Activated naive CD8-positive, alpha-beta T cell treated with anti-CD3 and anti-CD28 coated beads, Interleukin-2, amount 10 ng/mL, durations not matched to agents 7 days and 5 days (primary cell): ENCODE data around the gene SNN. TPM values are rescaled to one million over a fixed set of nuclear protein-coding genes. Genes with fewer than 3 reads are reported as not detected.

Source experiments
- ATAC-seq: fragments of 150-1000 bp; cut with Tn5 transposase; one replicate; pipeline ENCODE4 v1.10.0; 2021; ENCODE audit warnings: low read depth, moderate library complexity
- POLR2A ChIA-PET: fragments of 350-600 bp; sonication (Branson Sonifier 250); formaldehyde crosslinking; loops from one replicate; lab custom pipeline; 2021; ENCODE audit warnings: antibody characterized with exemption; lab: Charles Lee
- DNase-seq: peaks from one replicate; pipeline ENCODE4 v3.0.0; 2021
- H3K27ac Mint-ChIP-seq: one replicate; pipeline ENCODE4 v1.8.0; 2022; ENCODE audit warnings: mild to moderate bottlenecking, mixed read lengths
- H3K27me3 Mint-ChIP-seq: one replicate; pipeline ENCODE4 v1.8.0; 2022; ENCODE audit warnings: mild to moderate bottlenecking, moderate library complexity, mixed read lengths
- H3K36me3 Mint-ChIP-seq: one replicate; pipeline ENCODE4 v1.8.0; 2021; ENCODE audit warnings: mild to moderate bottlenecking, mixed read lengths
- H3K4me1 Mint-ChIP-seq: one replicate; pipeline ENCODE4 v1.8.0; 2021; ENCODE audit warnings: mixed read lengths
- H3K4me3 Mint-ChIP-seq: one replicate; pipeline ENCODE4 v1.8.0; 2022; ENCODE audit warnings: mild to moderate bottlenecking, moderate library complexity, mixed read lengths
- H3K9me3 Mint-ChIP-seq: one replicate; pipeline ENCODE4 v1.8.0; 2021; ENCODE audit warnings: mixed read lengths
- total RNA-seq, 2 experiments: library from RNA; stranded (reverse); gene quantifications; one replicate each; pipeline ENCODE4 v1.2.3, GENCODE V29; 2021

The SNN gene
- total RNA-seq, 2 experiments from 2014 or later, result 30.1 to 31.8 TPM

- Mint-ChIP-seq H3K27me3 (no peaks in the 10 kb centered on the region), H3K36me3 (peaks cover 31% of the 10 kb centered on the region), H3K9me3 (no peaks in the 10 kb centered on the region), H3K4me1 (peaks cover 44% of the 10 kb centered on the region), H3K27ac (peak overlapping the region; percentile 87), H3K4me3 (peak overlapping the region; percentile 67)
- POLR2A ChIA-PET, result no interaction called here
- DNase-seq (no peak), ATAC-seq (no peak)
Observed at GRCh38 chr16:11681976-11682654, 13.9 kb downstream of the SNN start.

GRCh38 chr16:11682655-11683096, 14.4 kb downstream of the SNN start:
- Mint-ChIP-seq H3K27ac (no peak overlapping the region), H3K4me1 (peaks cover 38% of the 10 kb centered on the region), H3K9me3 (no peaks in the 10 kb centered on the region), H3K27me3 (no peaks in the 10 kb centered on the region), H3K4me3 (no peak overlapping the region), H3K36me3 (peaks cover 34% of the 10 kb centered on the region)
- POLR2A ChIA-PET, result interaction anchor here (0.6 kb wide), 1 partner anchor 7 kb away, joined by 4 read pairs; no protein-coding TSS in a partner anchor
- no peak for ATAC-seq
- DNase-seq, result no peak

- no peak overlapping the region for H3K27ac Mint-ChIP-seq
Observed at GRCh38 chr16:11683145-11683544, 14.9 kb downstream of the SNN start.

GRCh38 chr16:11684231-11685025, 16.2 kb downstream of the SNN start:
- H3K36me3 Mint-ChIP-seq, result peaks cover 34% of the 10 kb centered on the region
- POLR2A ChIA-PET, result no interaction called here
- H3K4me1 Mint-ChIP-seq, result peaks cover 35% of the 10 kb centered on the region
- H3K27me3 Mint-ChIP-seq, result no peaks in the 10 kb centered on the region
- no peaks in the 10 kb centered on the region for H3K9me3 Mint-ChIP-seq
- ATAC-seq, result no peak
- no peak overlapping the region for H3K27ac Mint-ChIP-seq
- DNase-seq, result no peak
- no peak overlapping the region for H3K4me3 Mint-ChIP-seq

More at GRCh38 chr16:11683145-11683544, 14.9 kb downstream of the SNN start:
- peaks cover 34% of the 10 kb centered on the region for H3K4me1 Mint-ChIP-seq
- DNase-seq (peak; percentile 15), ATAC-seq (no peak)
- H3K36me3 Mint-ChIP-seq, result peaks cover 35% of the 10 kb centered on the region
- no peaks in the 10 kb centered on the region for H3K27me3 Mint-ChIP-seq
- POLR2A ChIA-PET, result interaction anchor here (0.6 kb wide), 1 partner anchor 8 kb away, joined by 4 read pairs; no protein-coding TSS in a partner anchor
- no peaks in the 10 kb centered on the region for H3K9me3 Mint-ChIP-seq
- H3K4me3 Mint-ChIP-seq, result no peak overlapping the region

- H3K4me1 Mint-ChIP-seq, result peaks cover 26% of the 10 kb centered on the region
- peaks cover 35% of the 10 kb centered on the region for H3K36me3 Mint-ChIP-seq
- no peak overlapping the region for H3K4me3 Mint-ChIP-seq
- DNase-seq, result no peak
- H3K9me3 Mint-ChIP-seq, result no peaks in the 10 kb centered on the region
- no peak overlapping the region for H3K27ac Mint-ChIP-seq
- no peaks in the 10 kb centered on the region for H3K27me3 Mint-ChIP-seq
- POLR2A ChIA-PET, result no interaction called here
- ATAC-seq, result no peak
Observed at GRCh38 chr16:11685844-11686618, 17.8 kb downstream of the SNN start.

GRCh38 chr16:11686713-11687380, 18.6 kb downstream of the SNN start:
- ATAC-seq, result no peak
- no peak for DNase-seq
- Mint-ChIP-seq H3K4me3 (no peak overlapping the region), H3K27ac (no peak overlapping the region), H3K9me3 (no peaks in the 10 kb centered on the region), H3K36me3 (peaks cover 37% of the 10 kb centered on the region), H3K4me1 (peaks cover 18% of the 10 kb centered on the region), H3K27me3 (no peaks in the 10 kb centered on the region)
- POLR2A ChIA-PET, result no interaction called here

GRCh38 chr16:11687601-11688519, 19.6 kb downstream of the SNN start:
- POLR2A ChIA-PET, result interaction anchor here (0.8 to 1.0 kb wide), 2 partner anchors 8 to 10 kb away, joined by 3 to 4 read pairs; no protein-coding TSS in a partner anchor
- H3K9me3 Mint-ChIP-seq, result no peaks in the 10 kb centered on the region
- H3K27ac Mint-ChIP-seq, result no peak overlapping the region
- peaks cover 37% of the 10 kb centered on the region for H3K36me3 Mint-ChIP-seq
- DNase-seq (no peak), ATAC-seq (no peak)
- H3K4me3 Mint-ChIP-seq, result no peak overlapping the region
- H3K4me1 Mint-ChIP-seq, result peaks cover 9% of the 10 kb centered on the region
- no peaks in the 10 kb centered on the region for H3K27me3 Mint-ChIP-seq

GRCh38 chr16:11688520-11688886, 20.2 kb downstream of the SNN start:
- Mint-ChIP-seq H3K4me3 (no peak overlapping the region), H3K27me3 (no peaks in the 10 kb centered on the region), H3K9me3 (no peaks in the 10 kb centered on the region), H3K4me1 (peaks cover 6% of the 10 kb centered on the region), H3K27ac (no peak overlapping the region), H3K36me3 (peaks cover 32% of the 10 kb centered on the region)
- ATAC-seq, result no peak
- no peak for DNase-seq
- POLR2A ChIA-PET, result interaction anchor here (0.8 to 1.0 kb wide), 2 partner anchors 9 to 11 kb away, joined by 3 to 4 read pairs; no protein-coding TSS in a partner anchor

GRCh38 chr16:11689031-11689840, 21.0 kb downstream of the SNN start:
- H3K9me3 Mint-ChIP-seq, result no peaks in the 10 kb centered on the region
- ATAC-seq, result no peak
- H3K27me3 Mint-ChIP-seq, result no peaks in the 10 kb centered on the region
- peaks cover 6% of the 10 kb centered on the region for H3K4me1 Mint-ChIP-seq
- no peak overlapping the region for H3K4me3 Mint-ChIP-seq
- no peak for DNase-seq
- H3K36me3 Mint-ChIP-seq, result peaks cover 29% of the 10 kb centered on the region
- H3K27ac Mint-ChIP-seq, result peak overlapping the region; percentile 1
- POLR2A ChIA-PET, result interaction anchor here (0.8 to 1.0 kb wide), 2 partner anchors 9 to 11 kb away, joined by 3 to 4 read pairs; no protein-coding TSS in a partner anchor

GRCh38 chr16:11691235-11691634, 23.0 kb downstream of the SNN start:
- POLR2A ChIA-PET, result interaction anchor here (0.7 to 0.9 kb wide), 3 partner anchors 23 to 637 kb away, joined by 3 read pairs; partner anchors contain the start of gene TXNDC11
- no peaks in the 10 kb centered on the region for H3K27me3 Mint-ChIP-seq
- peaks cover 15% of the 10 kb centered on the region for H3K4me1 Mint-ChIP-seq
- DNase-seq (no peak), ATAC-seq (no peak)
- H3K36me3 Mint-ChIP-seq, result peaks cover 40% of the 10 kb centered on the region
- no peak overlapping the region for H3K27ac Mint-ChIP-seq
- H3K4me3 Mint-ChIP-seq, result no peak overlapping the region
- no peaks in the 10 kb centered on the region for H3K9me3 Mint-ChIP-seq

- Mint-ChIP-seq H3K36me3 (peaks cover 40% of the 10 kb centered on the region), H3K27me3 (no peaks in the 10 kb centered on the region), H3K4me3 (no peak overlapping the region), H3K27ac (no peak overlapping the region), H3K4me1 (peaks cover 20% of the 10 kb centered on the region), H3K9me3 (no peaks in the 10 kb centered on the region)
- DNase-seq (no peak), ATAC-seq (no peak)
- POLR2A ChIA-PET, result interaction anchor here (0.9 kb wide), 1 partner anchor 51 kb away, joined by 3 read pairs; the partner anchor contains the start of gene TXNDC11
Observed at GRCh38 chr16:11691771-11692170, 23.5 kb downstream of the SNN start.
